ENCODE results near the gene SDHAF2.

DNA sequence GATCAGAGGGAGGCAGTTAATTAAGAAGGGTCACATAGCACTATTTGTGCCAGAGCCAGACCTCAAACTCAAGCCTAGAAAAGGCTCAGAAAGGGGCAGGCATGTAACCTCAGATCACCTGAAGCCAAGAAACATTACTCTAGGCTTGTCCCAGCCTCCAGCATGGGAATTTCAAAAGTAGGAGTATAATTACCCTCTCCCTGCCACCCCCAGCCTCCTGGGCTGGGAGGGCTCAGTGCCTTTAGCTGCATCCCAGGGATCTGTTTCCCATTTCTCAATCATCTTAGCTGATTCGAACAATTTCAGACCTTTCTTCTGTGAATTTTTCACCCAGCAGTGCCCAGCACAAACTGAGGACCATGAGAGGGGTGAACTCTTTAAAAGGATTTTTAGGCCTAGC is 45.5 kb downstream of the SDHAF2 start:
- TF ChIP-seq CTCF (IDR thresholded peaks at IDR 0.05) (no peak), POLR2A (IDR thresholded peaks at IDR 0.05) (no peak), POLR2AphosphoS5 (IDR thresholded peaks at IDR 0.05) (no peak)
